ENCODE measurements around the gene MCCC1. TPM values are rescaled to one million over a fixed set of nuclear protein-coding genes. Genes with fewer than 3 reads are reported as not detected.

Gene MCCC1
- total and polyA plus RNA-seq, 2 of the 13 experiments (the other 11 are each of a cell fraction or from before 2014, with no cell fraction given), result 11.7 to 30.1 TPM

DNA sequence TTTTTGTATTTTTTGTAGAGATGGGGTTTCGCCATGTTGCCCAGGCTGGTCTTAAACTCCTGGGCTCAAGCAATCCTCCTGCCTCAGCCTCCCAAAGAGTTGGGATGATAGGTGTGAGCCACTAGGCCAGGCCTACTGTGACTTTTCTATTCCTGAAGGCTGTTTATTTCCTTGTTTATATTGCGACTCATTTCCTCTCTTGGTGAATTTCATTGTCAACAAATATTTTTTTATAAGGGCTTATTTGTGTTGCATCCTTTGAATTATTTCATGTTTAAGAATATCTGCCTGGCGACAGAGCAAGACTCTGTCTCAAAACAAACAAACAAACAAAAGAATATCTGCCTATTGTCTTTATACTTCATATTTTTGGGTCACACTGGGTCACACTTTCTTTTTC lies 29.4 kb upstream of the MCCC1 start:
- H3K9me3 ChIP-seq (ENCODE audit: low read length), result peaks cover 16% of the 10 kb centered on the region
- H3K27me3 ChIP-seq (ENCODE audit: control insufficient read depth in 1 of 2, insufficient read depth in 2 of 2, low read length in 2 of 2), result 0 out of 5 replicates have a peak, but pooled peaks cover 0 to 11% of the 10 kb centered on the region in 2 experiments
- no peak overlapping the region for H3K4me2 ChIP-seq (ENCODE audit: low read depth, low read length)
- FAIRE-seq (no peak), ATAC-seq (no peak), DNase-seq (ENCODE audit: low spot score) (no peak)
- H4K20me1 ChIP-seq (ENCODE audit: insufficient read depth, low read length), result no peaks in the 10 kb centered on the region
- no peak overlapping the region for H3K4me3 ChIP-seq (replicated peaks in 1 of 3; ENCODE audit: insufficient read depth in 1 of 3, low read depth in 2 of 3, low read length in 3 of 3)
- H3K9ac ChIP-seq (ENCODE audit: insufficient read depth, low read depth, low read length), result no peak overlapping the region
- BruUV-seq (replicated peaks), result no TSS peak
- in situ Hi-C loops (cut with HindIII; ENCODE audit: extremely low pct_ligation_motif_present, low pct_unique_long_range_greater_than_20kb), result no loop called here
- H3K79me2 ChIP-seq (ENCODE audit: insufficient read depth, low read length), result no peaks in the 10 kb centered on the region
- no peaks in the 10 kb centered on the region for H3K4me1 ChIP-seq (ENCODE audit: insufficient read depth, low read length)
- no peaks in the 10 kb centered on the region for H3K36me3 ChIP-seq (replicated peaks in 1 of 2; ENCODE audit: control insufficient read depth in 1 of 2, insufficient read depth in 2 of 2, low read length in 2 of 2)
- WGBS (ENCODE audit: low lambda C conversion rate), result 76% methylated on average over 3 of the region's 3 CpGs
- intact Hi-C loops (cut with micrococcal nuclease; ENCODE audit: unreplicated experiment), result no loop called here
- no peak overlapping the region for H2AFZ ChIP-seq (ENCODE audit: low read length)
- CTCF ChIA-PET (ENCODE audit: low intra/inter-chr PET ratio, low total read pairs), result no interaction called here
- no peak overlapping the region for H3K27ac ChIP-seq (ENCODE audit: extremely low read length, insufficient read depth, low read length)
- POLR2A ChIA-PET, result no interaction called here
- no peak for TF ChIP-seq FOXA1 (IDR thresholded peaks at IDR 0.05)
- TF ChIP-seq FOXA1 (CRISPR knock-in tag; IDR thresholded peaks at IDR 0.05), result no peak
- no peak for TF ChIP-seq KMT2B (CRISPR knock-in tag; IDR thresholded peaks at IDR 0.05)
- no peak for TF ChIP-seq PAX8 (CRISPR knock-in tag; IDR thresholded peaks at IDR 0.05; ENCODE audit: borderline replicate concordance)
- TF ChIP-seq, protein P1, sequence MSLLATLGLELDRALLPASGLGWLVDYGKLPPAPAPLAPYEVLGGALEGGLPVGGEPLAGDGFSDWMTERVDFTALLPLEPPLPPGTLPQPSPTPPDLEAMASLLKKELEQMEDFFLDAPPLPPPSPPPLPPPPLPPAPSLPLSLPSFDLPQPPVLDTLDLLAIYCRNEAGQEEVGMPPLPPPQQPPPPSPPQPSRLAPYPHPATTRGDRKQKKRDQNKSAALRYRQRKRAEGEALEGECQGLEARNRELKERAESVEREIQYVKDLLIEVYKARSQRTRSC (CRISPR knock-in tag; IDR thresholded peaks at IDR 0.05; ENCODE audit: low read depth), result no peak
- TF ChIP-seq, protein P2, sequence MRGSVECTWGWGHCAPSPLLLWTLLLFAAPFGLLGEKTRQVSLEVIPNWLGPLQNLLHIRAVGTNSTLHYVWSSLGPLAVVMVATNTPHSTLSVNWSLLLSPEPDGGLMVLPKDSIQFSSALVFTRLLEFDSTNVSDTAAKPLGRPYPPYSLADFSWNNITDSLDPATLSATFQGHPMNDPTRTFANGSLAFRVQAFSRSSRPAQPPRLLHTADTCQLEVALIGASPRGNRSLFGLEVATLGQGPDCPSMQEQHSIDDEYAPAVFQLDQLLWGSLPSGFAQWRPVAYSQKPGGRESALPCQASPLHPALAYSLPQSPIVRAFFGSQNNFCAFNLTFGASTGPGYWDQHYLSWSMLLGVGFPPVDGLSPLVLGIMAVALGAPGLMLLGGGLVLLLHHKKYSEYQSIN (CRISPR knock-in tag; IDR thresholded peaks at IDR 0.05; ENCODE audit: borderline replicate concordance), result no peak
- TF ChIP-seq ZNF839 (CRISPR knock-in tag; IDR thresholded peaks at IDR 0.05; ENCODE audit: borderline replicate concordance), result no peak
- TF ChIP-seq MEIS1 (CRISPR knock-in tag; IDR thresholded peaks at IDR 0.05; ENCODE audit: borderline replicate concordance), result no peak
- TF ChIP-seq, protein P3, sequence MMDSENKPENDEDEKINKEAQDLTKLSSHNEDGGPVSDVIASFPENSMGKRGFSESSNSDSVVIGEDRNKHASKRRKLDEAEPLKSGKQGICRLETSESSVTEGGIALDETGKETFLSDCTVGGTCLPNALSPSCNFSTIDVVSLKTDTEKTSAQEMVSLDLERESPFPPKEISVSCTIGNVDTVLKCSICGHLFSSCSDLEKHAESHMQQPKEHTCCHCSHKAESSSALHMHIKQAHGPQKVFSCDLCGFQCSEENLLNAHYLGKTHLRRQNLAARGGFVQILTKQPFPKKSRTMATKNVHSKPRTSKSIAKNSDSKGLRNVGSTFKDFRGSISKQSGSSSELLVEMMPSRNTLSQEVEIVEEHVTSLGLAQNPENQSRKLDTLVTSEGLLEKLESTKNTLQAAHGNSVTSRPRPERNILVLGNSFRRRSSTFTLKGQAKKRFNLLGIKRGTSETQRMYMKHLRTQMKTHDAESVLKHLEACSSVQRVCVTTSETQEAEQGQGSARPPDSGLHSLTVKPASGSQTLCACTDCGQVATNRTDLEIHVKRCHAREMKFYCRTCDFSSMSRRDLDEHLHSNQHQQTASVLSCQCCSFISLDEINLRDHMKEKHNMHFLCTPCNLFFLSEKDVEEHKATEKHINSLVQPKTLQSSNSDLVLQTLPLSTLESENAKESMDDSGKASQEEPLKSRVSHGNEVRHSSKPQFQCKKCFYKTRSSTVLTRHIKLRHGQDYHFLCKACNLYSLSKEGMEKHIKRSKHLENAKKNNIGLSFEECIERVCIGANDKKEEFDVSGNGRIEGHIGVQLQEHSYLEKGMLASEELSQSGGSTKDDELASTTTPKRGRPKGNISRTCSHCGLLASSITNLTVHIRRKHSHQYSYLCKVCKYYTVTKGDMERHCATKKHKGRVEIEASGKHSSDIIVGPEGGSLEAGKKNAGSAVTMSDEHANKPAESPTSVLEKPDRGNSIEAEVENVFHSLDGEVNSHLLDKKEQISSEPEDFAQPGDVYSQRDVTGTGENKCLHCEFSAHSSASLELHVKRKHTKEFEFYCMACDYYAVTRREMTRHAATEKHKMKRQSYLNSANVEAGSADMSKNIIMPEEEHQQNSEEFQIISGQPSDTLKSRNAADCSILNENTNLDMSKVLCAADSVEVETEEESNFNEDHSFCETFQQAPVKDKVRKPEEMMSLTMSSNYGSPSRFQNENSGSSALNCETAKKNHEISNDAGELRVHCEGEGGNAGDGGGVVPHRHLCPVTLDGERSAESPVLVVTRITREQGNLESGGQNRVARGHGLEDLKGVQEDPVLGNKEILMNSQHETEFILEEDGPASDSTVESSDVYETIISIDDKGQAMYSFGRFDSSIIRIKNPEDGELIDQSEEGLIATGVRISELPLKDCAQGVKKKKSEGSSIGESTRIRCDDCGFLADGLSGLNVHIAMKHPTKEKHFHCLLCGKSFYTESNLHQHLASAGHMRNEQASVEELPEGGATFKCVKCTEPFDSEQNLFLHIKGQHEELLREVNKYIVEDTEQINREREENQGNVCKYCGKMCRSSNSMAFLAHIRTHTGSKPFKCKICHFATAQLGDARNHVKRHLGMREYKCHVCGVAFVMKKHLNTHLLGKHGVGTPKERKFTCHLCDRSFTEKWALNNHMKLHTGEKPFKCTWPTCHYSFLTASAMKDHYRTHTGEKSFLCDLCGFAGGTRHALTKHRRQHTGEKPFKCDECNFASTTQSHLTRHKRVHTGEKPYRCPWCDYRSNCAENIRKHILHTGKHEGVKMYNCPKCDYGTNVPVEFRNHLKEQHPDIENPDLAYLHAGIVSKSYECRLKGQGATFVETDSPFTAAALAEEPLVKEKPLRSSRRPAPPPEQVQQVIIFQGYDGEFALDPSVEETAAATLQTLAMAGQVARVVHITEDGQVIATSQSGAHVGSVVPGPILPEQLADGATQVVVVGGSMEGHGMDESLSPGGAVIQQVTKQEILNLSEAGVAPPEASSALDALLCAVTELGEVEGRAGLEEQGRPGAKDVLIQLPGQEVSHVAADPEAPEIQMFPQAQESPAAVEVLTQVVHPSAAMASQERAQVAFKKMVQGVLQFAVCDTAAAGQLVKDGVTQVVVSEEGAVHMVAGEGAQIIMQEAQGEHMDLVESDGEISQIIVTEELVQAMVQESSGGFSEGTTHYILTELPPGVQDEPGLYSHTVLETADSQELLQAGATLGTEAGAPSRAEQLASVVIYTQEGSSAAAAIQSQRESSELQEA (CRISPR knock-in tag; IDR thresholded peaks at IDR 0.05; ENCODE audit: not compliant biosample characterization), result no peak
- TF ChIP-seq ZNF713 (CRISPR knock-in tag; IDR thresholded peaks at IDR 0.05), result no peak
- TF ChIP-seq PRPF4 (IDR thresholded peaks at IDR 0.05; ENCODE audit: low read depth, low read length, poor library complexity, severe bottlenecking), result no peak
- TF ChIP-seq HNF4A (CRISPR knock-in tag; IDR thresholded peaks at IDR 0.05), result no peak
- no peak for TF ChIP-seq GFI1 (CRISPR knock-in tag; IDR thresholded peaks at IDR 0.05; ENCODE audit: borderline replicate concordance)
- no peak for TF ChIP-seq HMG20B (CRISPR knock-in tag; conservative IDR thresholded peaks at IDR 0.05)
- TF ChIP-seq XBP1 (CRISPR knock-in tag; IDR thresholded peaks at IDR 0.05), result no peak

Measured in HepG2 (cell line).